Activated T-helper 17 cell treated with anti-CD3 and anti-CD28 coated beads, Interleukin-2, amount 50 U/mL, for 72 hours (primary cell): ENCODE data around the gene PPP2R2B. TPM values are rescaled to one million over a fixed set of nuclear protein-coding genes. Genes with fewer than 3 reads are reported as not detected.
"Not testable (repeated sequence)": the region's sequence is repeated elsewhere in the genome, so short reads cannot be mapped to it uniquely, and the experiment has no call there.

Source experiments
- ATAC-seq: fragments of 150-1000 bp; cut with Tn5 transposase; replicated peaks from 2 replicates; pipeline ENCODE4 v1.10.0; 2021; ENCODE audit warnings: mild to moderate bottlenecking, moderate library complexity
- H3K27ac Mint-ChIP-seq: one replicate; pipeline ENCODE4 v1.8.0; 2022; ENCODE audit warnings: mixed read lengths
- H3K27me3 Mint-ChIP-seq: one replicate; pipeline ENCODE4 v1.8.0; 2022; ENCODE audit warnings: mixed read lengths
- H3K36me3 Mint-ChIP-seq: one replicate; pipeline ENCODE4 v1.8.0; 2022; ENCODE audit warnings: low read depth, mild to moderate bottlenecking, mixed read lengths
- H3K4me1 Mint-ChIP-seq: one replicate; pipeline ENCODE4 v1.8.0; 2022; ENCODE audit warnings: mixed read lengths
- H3K4me3 Mint-ChIP-seq: one replicate; pipeline ENCODE4 v1.8.0; 2022; ENCODE audit warnings: mild to moderate bottlenecking, mixed read lengths
- H3K9me3 Mint-ChIP-seq: one replicate; pipeline ENCODE4 v1.8.0; 2022; ENCODE audit warnings: mixed read lengths
- total RNA-seq, 2 donors: library from RNA; stranded (reverse); gene quantifications; one replicate each; pipeline ENCODE4 v1.2.3, GENCODE V29; 2022

PPP2R2B gene
- total RNA-seq, 2 donors from 2014 or later: 1.0 to 2.2 TPM

DNA sequence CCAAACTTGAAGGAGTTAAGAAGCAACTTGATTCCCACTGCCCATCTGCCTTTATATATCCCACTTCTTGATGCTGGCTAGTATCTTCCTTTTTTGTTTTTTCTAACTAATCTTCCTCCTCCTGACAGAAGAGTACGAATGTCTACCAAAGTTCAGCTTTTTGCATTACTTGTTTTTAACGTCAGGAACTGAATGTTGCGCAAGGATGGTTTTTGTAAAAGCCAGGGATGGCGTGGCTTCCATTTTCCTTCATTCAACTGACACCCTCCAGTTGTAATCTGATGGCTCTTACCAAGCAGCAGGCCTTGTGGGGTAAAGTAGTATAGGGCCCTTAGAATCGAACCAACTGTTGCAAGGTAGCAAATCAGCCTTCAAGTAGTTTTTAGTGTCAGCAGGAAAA, 291.8 kb downstream of the PPP2R2B start:
- no peak overlapping the region for H3K4me3 Mint-ChIP-seq
- H3K4me1 Mint-ChIP-seq: no peaks in the 10 kb centered on the region
- H3K27ac Mint-ChIP-seq: no peak overlapping the region
- no peak for ATAC-seq
- H3K27me3 Mint-ChIP-seq: no peaks in the 10 kb centered on the region
- H3K36me3 Mint-ChIP-seq: peaks cover 8% of the 10 kb centered on the region
- no peaks in the 10 kb centered on the region for H3K9me3 Mint-ChIP-seq

DNA sequence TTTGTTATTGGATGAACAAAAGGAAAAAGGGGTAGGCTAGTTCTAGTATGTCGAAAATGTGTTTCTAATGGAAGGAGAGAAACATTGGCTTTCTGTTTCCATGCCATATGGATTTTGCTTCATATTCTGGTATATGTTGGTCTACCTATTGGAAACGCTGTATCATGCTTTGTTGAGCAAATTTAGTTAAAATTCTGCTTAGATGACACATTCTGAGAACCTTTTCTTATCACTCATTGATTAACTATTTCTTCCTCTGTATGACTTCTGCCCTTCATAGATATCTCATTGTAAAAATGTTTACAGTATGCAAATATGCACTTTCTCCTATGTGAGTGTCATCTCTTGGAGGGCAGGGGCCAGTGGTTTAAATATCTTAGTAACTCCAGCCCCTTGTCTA, 293.8 kb downstream of the PPP2R2B start:
- no peak for ATAC-seq
- no peak overlapping the region for H3K4me3 Mint-ChIP-seq
- H3K9me3 Mint-ChIP-seq: no peaks in the 10 kb centered on the region
- no peaks in the 10 kb centered on the region for H3K36me3 Mint-ChIP-seq
- H3K27ac Mint-ChIP-seq: no peak overlapping the region
- H3K4me1 Mint-ChIP-seq: no peaks in the 10 kb centered on the region
- no peaks in the 10 kb centered on the region for H3K27me3 Mint-ChIP-seq

DNA sequence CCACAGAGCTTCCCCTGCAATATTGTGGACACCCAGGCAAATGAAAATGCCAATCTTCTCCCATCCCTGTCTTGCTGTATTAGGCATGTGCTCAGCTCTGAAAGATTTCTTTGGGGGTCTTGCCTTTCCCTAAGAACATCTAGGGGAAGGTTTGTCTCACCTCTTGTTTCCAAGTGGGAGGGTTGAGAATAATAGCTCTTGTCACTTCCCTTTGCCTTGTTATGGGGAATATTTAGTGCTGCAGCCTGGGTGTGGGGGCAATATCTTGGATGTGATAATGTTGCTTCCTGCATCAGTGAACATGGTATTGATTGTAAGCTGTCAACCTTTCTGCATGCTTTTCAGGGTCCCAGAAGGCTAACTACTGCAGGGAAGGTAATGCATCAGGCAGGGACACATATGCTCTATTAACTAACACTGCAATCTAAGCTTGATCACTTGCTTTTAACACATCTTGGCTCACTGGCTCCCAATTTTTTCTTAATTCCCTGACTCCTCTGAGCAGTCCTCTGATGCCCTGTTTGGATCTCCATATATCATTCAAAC, 296.4 kb downstream of the PPP2R2B start:
- H3K27ac Mint-ChIP-seq: no peak overlapping the region
- no peaks in the 10 kb centered on the region for H3K36me3 Mint-ChIP-seq
- no peaks in the 10 kb centered on the region for H3K4me1 Mint-ChIP-seq
- H3K9me3 Mint-ChIP-seq: peaks cover 7% of the 10 kb centered on the region
- peaks cover 5% of the 10 kb centered on the region for H3K27me3 Mint-ChIP-seq
- no peak overlapping the region for H3K4me3 Mint-ChIP-seq
- no peak for ATAC-seq

DNA sequence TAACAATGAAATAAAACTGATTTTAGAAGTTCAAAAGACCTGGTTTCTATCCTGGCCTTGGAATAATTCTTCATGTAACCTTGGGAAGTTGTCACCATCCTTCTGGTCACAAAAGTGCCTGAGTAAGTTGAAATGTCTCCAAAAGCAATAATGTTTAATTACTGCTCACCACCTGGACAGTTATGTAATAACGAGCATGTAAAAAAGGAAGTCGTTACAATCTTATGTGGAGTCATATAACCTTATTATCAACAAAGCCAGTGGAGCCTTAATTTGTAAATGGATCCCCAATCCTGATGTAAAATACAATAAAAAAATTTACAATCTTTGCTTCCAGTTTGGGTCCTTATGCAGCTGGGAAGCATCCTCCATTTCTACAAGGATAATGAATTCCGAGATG, 298.3 kb downstream of the PPP2R2B start:
- H3K9me3 Mint-ChIP-seq: peaks cover 17% of the 10 kb centered on the region
- no peak overlapping the region for H3K4me3 Mint-ChIP-seq
- H3K27ac Mint-ChIP-seq: no peak overlapping the region
- no peaks in the 10 kb centered on the region for H3K4me1 Mint-ChIP-seq
- peaks cover 8% of the 10 kb centered on the region for H3K27me3 Mint-ChIP-seq
- no peaks in the 10 kb centered on the region for H3K36me3 Mint-ChIP-seq
- no peak for ATAC-seq

DNA sequence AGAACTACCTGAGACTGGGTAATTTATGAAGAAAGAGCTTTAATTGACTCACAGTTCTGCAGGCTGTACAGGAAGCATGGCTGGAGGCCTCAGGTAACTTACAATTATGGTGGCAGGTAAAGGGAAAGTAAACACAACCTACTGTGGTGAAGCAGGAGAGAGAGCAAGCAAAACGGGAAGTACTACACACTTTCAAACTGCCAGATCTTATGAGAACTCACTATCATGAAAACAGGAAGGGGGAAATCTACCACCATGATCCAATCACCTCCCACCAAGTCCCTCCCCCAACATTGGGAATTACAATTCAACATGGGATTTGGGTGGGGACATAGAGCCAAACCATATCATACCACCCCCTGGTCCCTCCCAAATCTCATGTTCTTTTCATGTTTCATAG, 303.8 kb downstream of the PPP2R2B start:
- H3K27me3 Mint-ChIP-seq: peaks cover 11% of the 10 kb centered on the region
- peaks cover 17% of the 10 kb centered on the region for H3K9me3 Mint-ChIP-seq
- no peaks in the 10 kb centered on the region for H3K4me1 Mint-ChIP-seq
- H3K36me3 Mint-ChIP-seq: no peaks in the 10 kb centered on the region
- no peak for ATAC-seq
- H3K4me3 Mint-ChIP-seq: no peak overlapping the region
- H3K27ac Mint-ChIP-seq: no peak overlapping the region

DNA sequence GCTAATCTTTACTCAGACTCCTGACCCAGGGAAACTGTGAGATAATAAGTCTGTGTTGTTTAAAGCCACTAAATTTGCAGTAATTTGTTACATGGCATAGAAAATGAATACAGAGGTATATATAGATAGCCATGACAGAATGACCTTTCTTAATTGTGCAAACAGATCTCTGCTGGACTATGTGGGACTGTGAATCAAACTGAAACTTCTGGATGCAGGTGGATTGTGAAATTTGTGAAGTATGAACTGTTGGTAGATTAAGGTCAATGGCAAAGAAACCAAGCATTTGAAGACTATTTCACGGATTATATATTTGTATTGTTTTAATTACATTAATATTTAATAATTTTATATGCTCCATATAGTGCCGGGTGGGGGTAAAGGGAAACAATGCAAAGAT, 310.4 kb downstream of the PPP2R2B start:
- H3K9me3 Mint-ChIP-seq: no peaks in the 10 kb centered on the region
- no peak for ATAC-seq
- H3K4me1 Mint-ChIP-seq: no peaks in the 10 kb centered on the region
- no peak overlapping the region for H3K4me3 Mint-ChIP-seq
- no peak overlapping the region for H3K27ac Mint-ChIP-seq
- peaks cover 3% of the 10 kb centered on the region for H3K27me3 Mint-ChIP-seq
- no peaks in the 10 kb centered on the region for H3K36me3 Mint-ChIP-seq

DNA sequence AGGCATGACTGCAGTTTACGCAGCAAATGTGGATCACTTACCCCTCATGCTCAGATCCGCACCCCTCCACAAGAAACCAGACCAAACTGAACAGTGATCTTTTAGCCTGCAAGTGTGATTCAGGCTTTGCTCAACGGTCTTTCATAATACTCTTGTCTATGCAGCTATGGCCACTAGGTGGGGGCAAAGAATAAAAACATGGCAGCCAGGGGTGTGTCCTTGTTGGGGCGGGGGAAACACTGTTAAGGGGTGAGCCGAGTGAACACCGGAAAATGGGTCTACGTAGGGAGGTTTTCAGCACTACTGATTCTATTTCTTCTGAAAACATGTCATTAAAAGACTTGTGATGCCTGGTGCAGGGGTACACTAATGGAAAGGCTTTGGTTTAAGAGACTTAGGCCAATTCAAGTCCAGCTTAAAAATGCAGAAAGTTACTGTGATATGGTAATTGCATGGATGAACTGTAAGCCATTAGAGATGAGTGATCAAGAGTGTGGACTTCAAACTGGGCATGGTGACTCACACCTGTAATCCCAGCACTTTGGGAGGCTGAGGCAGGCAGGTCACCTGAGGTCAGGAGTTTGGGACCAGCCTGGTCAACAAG, 312.7 kb downstream of the PPP2R2B start:
- H3K36me3 Mint-ChIP-seq: no peaks in the 10 kb centered on the region
- no peaks in the 10 kb centered on the region for H3K27me3 Mint-ChIP-seq
- ATAC-seq: peak; percentile 88
- no peak overlapping the region for H3K27ac Mint-ChIP-seq
- no peaks in the 10 kb centered on the region for H3K9me3 Mint-ChIP-seq
- H3K4me3 Mint-ChIP-seq: no peak overlapping the region
- no peaks in the 10 kb centered on the region for H3K4me1 Mint-ChIP-seq

DNA sequence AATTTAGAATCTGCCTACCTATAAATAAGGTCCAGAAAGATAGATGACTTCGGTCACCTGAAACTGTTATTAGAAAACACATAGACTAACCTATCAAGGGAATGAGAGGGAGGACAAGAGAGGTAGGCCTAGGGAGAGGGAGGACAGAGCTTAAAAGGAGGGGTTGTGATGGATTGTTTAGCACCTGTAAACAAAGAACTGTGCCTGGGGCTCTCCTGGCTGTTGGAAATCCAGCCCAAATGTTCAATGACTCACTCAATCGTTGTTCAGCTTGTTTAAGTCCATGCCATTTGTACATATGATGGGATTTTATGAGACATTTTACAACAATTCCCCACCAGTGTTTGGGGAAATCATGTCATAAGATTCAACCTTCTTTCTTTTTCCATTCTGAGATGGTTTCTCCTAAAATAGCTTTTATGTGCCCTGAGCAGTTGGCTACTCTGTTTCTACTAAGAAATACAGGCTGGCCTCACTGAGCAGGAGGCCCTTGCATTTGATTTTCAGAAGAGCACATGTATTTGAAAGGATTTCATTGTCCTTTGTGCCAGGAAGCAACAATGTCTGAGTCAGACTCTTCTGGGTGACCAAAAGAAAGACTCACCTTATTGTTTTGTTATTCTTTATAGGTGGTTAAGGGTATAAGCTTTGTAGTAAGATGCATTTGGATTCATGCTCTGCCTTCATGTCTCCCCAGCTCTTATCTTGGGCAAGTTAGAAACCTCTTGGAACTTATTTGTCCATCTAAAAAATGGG, 314.4 kb downstream of the PPP2R2B start:
- Mint-ChIP-seq H3K27ac (no peak overlapping the region), H3K9me3 (no peaks in the 10 kb centered on the region), H3K36me3 (no peaks in the 10 kb centered on the region), H3K4me3 (no peak overlapping the region), H3K27me3 (peaks cover 4% of the 10 kb centered on the region), H3K4me1 (no peaks in the 10 kb centered on the region)
- no peak for ATAC-seq

DNA sequence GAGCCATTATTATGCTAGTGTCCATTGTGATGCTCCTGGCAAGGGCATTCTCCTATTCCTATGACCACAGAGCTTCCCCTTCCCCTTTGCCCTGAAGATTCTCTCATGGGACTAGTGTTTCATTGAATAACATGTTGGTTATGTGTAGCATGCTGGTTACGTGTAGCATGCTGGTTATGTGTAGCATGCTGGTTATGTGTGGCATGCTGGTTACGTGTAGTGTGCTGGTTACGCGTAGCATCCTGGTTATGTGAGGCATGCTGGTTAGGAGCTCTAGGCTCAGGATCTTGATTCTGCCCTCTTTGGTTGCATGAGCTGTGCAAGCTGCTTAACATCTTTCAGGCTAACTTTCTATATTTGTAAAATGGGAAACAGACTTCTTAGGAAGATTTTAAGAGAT, 316.1 kb downstream of the PPP2R2B start:
- Mint-ChIP-seq H3K4me1 (no peaks in the 10 kb centered on the region), H3K4me3 (no peak overlapping the region), H3K27me3 (peaks cover 4% of the 10 kb centered on the region), H3K9me3 (no peaks in the 10 kb centered on the region), H3K36me3 (no peaks in the 10 kb centered on the region), H3K27ac (no peak overlapping the region)
- no peak for ATAC-seq

DNA sequence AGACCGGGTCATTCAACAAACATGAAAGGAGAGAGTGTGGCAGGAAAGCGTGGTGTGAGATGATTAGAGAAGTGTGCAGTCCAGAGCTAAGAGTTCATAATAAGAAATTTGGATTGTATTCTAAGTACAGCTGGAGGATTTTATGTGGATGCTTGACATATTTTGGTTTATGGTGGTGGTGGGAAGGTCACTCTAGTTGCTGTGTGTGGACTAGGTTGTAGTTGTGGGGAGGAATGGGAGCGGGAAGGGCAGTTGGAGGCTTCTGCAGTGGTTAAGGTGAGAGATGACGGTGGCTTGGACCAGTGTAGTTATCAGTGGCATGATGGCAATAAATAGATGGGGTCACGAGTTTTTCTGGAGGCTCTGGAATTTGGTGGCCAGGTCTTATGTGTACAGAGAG, 316.8 kb downstream of the PPP2R2B start:
- Mint-ChIP-seq H3K4me3 (no peak overlapping the region), H3K27ac (no peak overlapping the region), H3K36me3 (no peaks in the 10 kb centered on the region), H3K4me1 (no peaks in the 10 kb centered on the region), H3K27me3 (peaks cover 4% of the 10 kb centered on the region), H3K9me3 (no peaks in the 10 kb centered on the region)
- no peak for ATAC-seq

DNA sequence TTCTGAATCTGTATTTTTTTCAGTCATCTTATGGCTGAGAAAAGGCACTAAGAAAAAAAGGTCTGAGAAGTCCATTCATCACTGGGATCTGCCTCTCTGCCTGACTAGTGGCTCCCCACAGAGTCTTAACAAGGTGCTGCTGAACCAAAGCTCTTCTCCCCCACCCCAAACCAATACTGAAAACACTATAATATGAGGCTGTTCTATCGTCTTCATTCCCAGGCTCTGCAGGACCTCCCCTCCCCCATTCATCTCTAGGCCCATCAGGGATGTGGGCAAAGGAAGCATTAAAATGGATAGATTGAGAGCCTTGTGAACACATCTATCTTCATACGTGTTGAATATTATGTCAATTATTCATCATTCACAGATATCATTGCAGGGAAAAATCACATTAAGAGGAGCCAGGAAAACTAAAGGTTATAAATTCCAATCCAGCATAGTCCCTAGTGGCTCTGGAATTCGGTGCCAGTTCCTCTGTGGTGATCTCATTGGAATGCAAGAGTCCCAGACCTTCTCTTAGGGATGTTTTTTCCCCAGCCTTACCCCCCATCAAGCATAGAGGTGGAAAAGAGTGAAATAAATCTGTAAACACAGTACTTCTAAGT, 318.2 kb downstream of the PPP2R2B start:
- ATAC-seq: no peak
- Mint-ChIP-seq H3K27me3 (peaks cover 7% of the 10 kb centered on the region), H3K9me3 (no peaks in the 10 kb centered on the region), H3K36me3 (no peaks in the 10 kb centered on the region), H3K4me1 (no peaks in the 10 kb centered on the region), H3K27ac (no peak overlapping the region), H3K4me3 (no peak overlapping the region)

DNA sequence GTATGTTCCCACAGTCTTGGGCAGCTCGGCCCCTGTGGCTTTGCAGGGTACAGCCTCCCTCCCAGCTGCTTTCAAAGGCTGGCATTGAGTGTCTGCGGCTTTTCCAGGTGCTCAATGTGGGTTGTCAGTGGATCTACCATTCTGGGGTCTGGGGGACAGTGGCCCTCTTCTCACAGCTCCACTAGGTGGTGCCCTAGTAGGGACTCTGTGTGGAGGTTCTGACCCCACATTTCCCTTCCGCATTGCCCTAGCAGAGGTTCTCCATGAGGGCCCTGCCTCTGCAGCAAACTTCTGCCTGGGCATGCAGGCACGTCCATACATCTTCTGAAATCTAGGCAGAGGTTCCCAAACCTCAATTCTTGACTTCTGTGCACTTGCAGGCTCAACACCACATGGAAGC, 321.7 kb downstream of the PPP2R2B start:
- ATAC-seq, H3K4me1 Mint-ChIP-seq, H3K27ac Mint-ChIP-seq, H3K36me3 Mint-ChIP-seq, H3K27me3 Mint-ChIP-seq, H3K4me3 Mint-ChIP-seq, H3K9me3 Mint-ChIP-seq: not testable (repeated sequence)

DNA sequence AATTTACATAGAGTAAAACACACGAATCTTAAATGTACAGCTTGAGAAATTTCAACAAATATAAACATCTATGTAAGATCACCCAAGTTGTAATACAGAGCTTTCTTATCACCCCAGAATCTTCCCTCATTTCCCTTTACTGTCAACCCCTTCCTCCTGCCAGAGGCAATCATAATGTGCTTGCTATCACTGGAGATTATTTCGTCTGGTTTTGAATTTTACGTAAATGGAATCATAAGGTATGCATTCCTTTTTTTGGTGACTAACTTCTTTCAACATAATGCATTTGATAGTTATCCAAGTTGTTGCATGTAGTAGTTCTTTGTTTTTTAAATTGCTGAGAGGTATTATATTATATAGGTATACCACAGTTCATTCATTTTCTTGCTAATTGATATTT, 325.1 kb downstream of the PPP2R2B start:
- H3K36me3 Mint-ChIP-seq: no peaks in the 10 kb centered on the region

DNA sequence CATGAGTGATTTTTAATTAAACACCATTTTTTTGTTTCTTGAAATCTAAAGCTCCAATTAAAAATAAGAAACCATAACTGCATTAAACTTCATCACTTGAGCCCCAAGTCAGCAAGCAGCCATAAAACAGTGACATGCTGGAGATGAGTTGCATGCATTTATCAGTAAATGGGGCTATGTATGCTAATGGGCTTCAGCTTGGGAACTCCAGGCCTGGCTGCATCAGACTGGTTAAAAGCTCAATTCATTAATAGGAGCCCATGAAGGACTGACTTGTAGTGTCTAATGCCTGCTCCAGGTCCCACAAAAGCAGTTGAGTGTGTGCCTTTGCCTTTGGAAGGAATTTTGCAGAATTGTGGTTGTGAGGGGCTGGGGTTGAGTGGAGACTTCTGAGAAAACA, 328.9 kb downstream of the PPP2R2B start:
- no peaks in the 10 kb centered on the region for H3K9me3 Mint-ChIP-seq
- H3K27me3 Mint-ChIP-seq: peaks cover 7% of the 10 kb centered on the region
- no peaks in the 10 kb centered on the region for H3K4me1 Mint-ChIP-seq
- ATAC-seq: no peak
- no peak overlapping the region for H3K4me3 Mint-ChIP-seq
- H3K36me3 Mint-ChIP-seq: no peaks in the 10 kb centered on the region
- no peak overlapping the region for H3K27ac Mint-ChIP-seq

More for the DNA sequence above, 325.1 kb downstream of the PPP2R2B start:
- Mint-ChIP-seq H3K9me3 (no peaks in the 10 kb centered on the region), H3K4me1 (no peaks in the 10 kb centered on the region), H3K27ac (no peak overlapping the region), H3K27me3 (peaks cover 10% of the 10 kb centered on the region), H3K4me3 (no peak overlapping the region)
- ATAC-seq: no peak
